SK-MEL-5 (cell line): ENCODE measurements around the gene TRIML2. TPM values are rescaled to one million over a fixed set of nuclear protein-coding genes. Genes with fewer than 3 reads are reported as not detected.

Experiments
- small RNA-seq, 2 experiments: library from RNA; depleted of rRNA; stranded (forward); fragments of <200 nt; gene quantifications; one replicate each; pipeline ENCODE3, GENCODE V24; 2014
- total RNA-seq: library from RNA; depleted of rRNA; stranded (reverse); fragments of >200 nt; shearing (Covaris generic); gene quantifications from 2 replicates; pipeline ENCODE4 v1.2.3, GENCODE V29; 2014; rRNA removed

The TRIML2 gene
- total RNA-seq, 1 experiment from 2014 or later, result not detected

Small RNAs within 50 kb of the gene (small RNA-seq; reads per million reads assigned to genes)
- gene RNU6-173P, result 0 reads per million in 2 experiments

Other genes with a start within 250 kb of the TRIML2 start
- gene ZFP42, start 113.8 kb downstream of the TRIML2 start, total RNA-seq, result not detected in 2 replicates
- gene TRIML1, start 29.8 kb upstream of the TRIML2 start, total RNA-seq, result not detected in 2 replicates